Astrocyte (in vitro differentiated cells and primary cell): Measurements from ENCODE around the gene DPP4. TPM values are rescaled to one million over a fixed set of nuclear protein-coding genes. Genes with fewer than 3 reads are reported as not detected.

ENCODE experiments used
- DNase-seq: peaks from one replicate; pipeline ENCODE4 v3.0.0-alpha.2; 2010; ENCODE audit warnings: low read depth
- FAIRE-seq: peaks from 2 replicates; lab custom pipeline; 2011; peaks lifted over from hg19 to GRCh38; lab: Jason Lieb, UNC
- H2AFZ ChIP-seq: 2 replicates; pipeline ENCODE4 v1.6.0; 2012; ENCODE audit warnings: low read depth, low read length, inconsistent platforms
- H3K27ac ChIP-seq: 2 replicates; pipeline ENCODE4 v1.5.1; 2011; ENCODE audit warnings: low read depth, low read length, inconsistent platforms
- H3K27me3 ChIP-seq: 2 replicates; pipeline ENCODE4 v1.6.0; 2011; ENCODE audit warnings: low read length, inconsistent platforms; ENCODE audit not compliant: insufficient read depth
- H3K36me3 ChIP-seq: 2 replicates; pipeline ENCODE4 v1.5.1; 2011; ENCODE audit warnings: low read length, inconsistent platforms; ENCODE audit not compliant: insufficient read depth
- H3K4me1 ChIP-seq: 2 replicates; pipeline ENCODE4 v1.5.1; 2011; ENCODE audit warnings: low read length, inconsistent platforms; ENCODE audit not compliant: insufficient read depth
- H3K4me2 ChIP-seq: 2 replicates; pipeline ENCODE4 v1.6.0; 2012; ENCODE audit warnings: low read length, inconsistent platforms
- H3K4me3 ChIP-seq: 2 replicates; pipeline ENCODE4 v1.5.1; 2011; ENCODE audit warnings: low read depth, mild to moderate bottlenecking, low read length, inconsistent platforms; ENCODE audit not compliant: insufficient read depth
- H3K79me2 ChIP-seq: 2 replicates; pipeline ENCODE4 v1.6.0; 2012; ENCODE audit warnings: mild to moderate bottlenecking, low read length, inconsistent platforms; ENCODE audit not compliant: insufficient read depth
- H3K9ac ChIP-seq: 2 replicates; pipeline ENCODE4 v1.6.0; 2012; ENCODE audit warnings: mild to moderate bottlenecking, low read length, inconsistent platforms
- H3K9me3 ChIP-seq: 2 replicates; pipeline ENCODE4 v1.5.1; 2012; ENCODE audit warnings: low read depth, mild to moderate bottlenecking, low read length, inconsistent platforms; ENCODE audit not compliant: insufficient read depth
- H4K20me1 ChIP-seq: 2 replicates; pipeline ENCODE4 v1.6.0; 2012; ENCODE audit warnings: low read length, inconsistent platforms; ENCODE audit not compliant: insufficient read depth
- H3K27ac Mint-ChIP-seq: one replicate; pipeline ENCODE4 v1.8.0; 2021; ENCODE audit warnings: mild to moderate bottlenecking, mixed read lengths; ENCODE audit not compliant: unreplicated experiment
- H3K27me3 Mint-ChIP-seq: one replicate; pipeline ENCODE4 v1.8.0; 2021; ENCODE audit warnings: low read depth, mixed read lengths; ENCODE audit not compliant: unreplicated experiment
- H3K36me3 Mint-ChIP-seq: one replicate; pipeline ENCODE4 v1.8.0; 2021; ENCODE audit warnings: low read depth, mixed read lengths; ENCODE audit not compliant: unreplicated experiment
- H3K4me1 Mint-ChIP-seq: one replicate; pipeline ENCODE4 v1.8.0; 2021; ENCODE audit warnings: low read depth, mixed read lengths; ENCODE audit not compliant: unreplicated experiment
- H3K4me3 Mint-ChIP-seq: one replicate; pipeline ENCODE4 v1.8.0; 2021; ENCODE audit warnings: mild to moderate bottlenecking, moderate library complexity, mixed read lengths; ENCODE audit not compliant: unreplicated experiment
- H3K9me3 Mint-ChIP-seq: one replicate; pipeline ENCODE4 v1.8.0; 2021; ENCODE audit warnings: mild to moderate bottlenecking, mixed read lengths; ENCODE audit not compliant: unreplicated experiment
- CTCF ChIP-seq: IDR thresholded peaks from 2 replicates; pipeline ENCODE4 v1.5.1; 2011; ENCODE audit warnings: low read depth, mild to moderate bottlenecking, inconsistent platforms, low read length, moderate library complexity; ENCODE audit not compliant: insufficient read depth
- EZH2 ChIP-seq: IDR thresholded peaks from 2 replicates; pipeline ENCODE4 v1.6.1; 2012; ENCODE audit warnings: mild to moderate bottlenecking, low read length, inconsistent platforms; ENCODE audit not compliant: insufficient read depth
- total RNA-seq: library from RNA; stranded (reverse); gene quantifications from 2 replicates; pipeline ENCODE4 v1.2.1, GENCODE V29; 2021

DPP4 gene
- total RNA-seq, 1 donor from 2014 or later = 5.3 TPM

- TF ChIP-seq CTCF (no peak), EZH2 (no peak)
- H3K27ac Mint-ChIP-seq = no peak overlapping the region
- H3K4me2 ChIP-seq = no peak overlapping the region
Observed at GRCh38 chr2:162082036-162082435, 8.0 kb upstream of the DPP4 start.

GRCh38 chr2:162079514-162079913 is 5.5 kb upstream of the DPP4 start:
- no peak overlapping the region for H3K4me3 ChIP-seq
- DNase-seq = no peak
- H3K9ac ChIP-seq = no peak overlapping the region
- H3K9me3 Mint-ChIP-seq = peaks cover 20% of the 10 kb centered on the region
- no peak overlapping the region for H3K27ac Mint-ChIP-seq
- H2AFZ ChIP-seq = no peak overlapping the region
- no peaks in the 10 kb centered on the region for H3K27me3 ChIP-seq
- H3K36me3 ChIP-seq = no peaks in the 10 kb centered on the region
- H3K4me1 ChIP-seq = peaks cover 8% of the 10 kb centered on the region
- H3K4me3 Mint-ChIP-seq = no peak overlapping the region
- H3K9me3 ChIP-seq = no peaks in the 10 kb centered on the region
- no peak overlapping the region for H3K27ac ChIP-seq
- TF ChIP-seq CTCF = no peak
- no peak for TF ChIP-seq EZH2
- H3K79me2 ChIP-seq = no peaks in the 10 kb centered on the region
- no peaks in the 10 kb centered on the region for H3K27me3 Mint-ChIP-seq
- peaks cover 21% of the 10 kb centered on the region for H3K4me1 Mint-ChIP-seq
- no peak for FAIRE-seq
- H3K4me2 ChIP-seq = no peak overlapping the region
- no peaks in the 10 kb centered on the region for H4K20me1 ChIP-seq
- H3K36me3 Mint-ChIP-seq = peaks cover 4% of the 10 kb centered on the region

More at GRCh38 chr2:162082036-162082435, 8.0 kb upstream of the DPP4 start:
- H3K27ac ChIP-seq = no peak overlapping the region
- Mint-ChIP-seq H3K4me1 (peaks cover 27% of the 10 kb centered on the region), H3K9me3 (peaks cover 20% of the 10 kb centered on the region), H3K36me3 (peaks cover 4% of the 10 kb centered on the region), H3K4me3 (no peak overlapping the region), H3K27me3 (no peaks in the 10 kb centered on the region)
- H3K79me2 ChIP-seq = no peaks in the 10 kb centered on the region
- H3K9ac ChIP-seq = no peak overlapping the region
- H3K36me3 ChIP-seq = no peaks in the 10 kb centered on the region
- FAIRE-seq (no peak), DNase-seq (no peak)
- H3K4me3 ChIP-seq = no peak overlapping the region
- H3K4me1 ChIP-seq = peaks cover 23% of the 10 kb centered on the region
- H3K27me3 ChIP-seq = no peaks in the 10 kb centered on the region
- H4K20me1 ChIP-seq = no peaks in the 10 kb centered on the region
- no peaks in the 10 kb centered on the region for H3K9me3 ChIP-seq
- no peak overlapping the region for H2AFZ ChIP-seq

- no peak overlapping the region for H3K27ac ChIP-seq
- no peak overlapping the region for H2AFZ ChIP-seq
- Mint-ChIP-seq H3K4me3 (no peak overlapping the region), H3K36me3 (peaks cover 4% of the 10 kb centered on the region), H3K9me3 (peaks cover 20% of the 10 kb centered on the region), H3K27ac (no peak overlapping the region), H3K27me3 (peaks cover 2% of the 10 kb centered on the region), H3K4me1 (peaks cover 37% of the 10 kb centered on the region)
- H4K20me1 ChIP-seq = no peaks in the 10 kb centered on the region
- H3K27me3 ChIP-seq = no peaks in the 10 kb centered on the region
- H3K4me3 ChIP-seq = no peak overlapping the region
- H3K79me2 ChIP-seq = no peaks in the 10 kb centered on the region
- no peak for TF ChIP-seq CTCF
- no peak for TF ChIP-seq EZH2
- peaks cover 22% of the 10 kb centered on the region for H3K4me1 ChIP-seq
- H3K9ac ChIP-seq = no peak overlapping the region
- no peaks in the 10 kb centered on the region for H3K36me3 ChIP-seq
- H3K4me2 ChIP-seq = peak overlapping the region; percentile 47
- no peak for DNase-seq
- no peak for FAIRE-seq
- no peaks in the 10 kb centered on the region for H3K9me3 ChIP-seq
Observed at GRCh38 chr2:162075689-162076132, 1.7 kb upstream of the DPP4 start.
